BE2C (cell line): Measurements from ENCODE around the gene SGK1.

Experiments
- DNase-seq: peaks from one replicate; pipeline ENCODE4 v3.0.0-alpha.2; 2020
- H3K27me3 ChIP-seq: fragments of 250-450 bp; sonication (Bioruptor Pico); 2 replicates; pipeline ENCODE4 v1.5.1; 2020; ENCODE audit warnings: mild to moderate bottlenecking
- H3K36me3 ChIP-seq: fragments of 250-450 bp; sonication (Bioruptor Pico); 2 replicates; pipeline ENCODE4 v1.5.1; 2020; ENCODE audit warnings: mild to moderate bottlenecking
- H3K4me1 ChIP-seq: fragments of 250-450 bp; sonication (Bioruptor Pico); 2 replicates; pipeline ENCODE4 v1.5.1; 2020
- H3K4me3 ChIP-seq: 2 replicates; pipeline ENCODE4 v1.5.1; 2011; ENCODE audit warnings: low read depth, low read length
- H3K9me3 ChIP-seq: fragments of 250-450 bp; sonication (Bioruptor Pico); 2 replicates; pipeline ENCODE4 v1.5.1; 2020
- CTCF ChIP-seq: IDR thresholded peaks from 2 replicates; pipeline ENCODE4 v1.5.1; 2012; ENCODE audit warnings: mild to moderate bottlenecking, low read depth, low read length

Gene SGK1

DNA sequence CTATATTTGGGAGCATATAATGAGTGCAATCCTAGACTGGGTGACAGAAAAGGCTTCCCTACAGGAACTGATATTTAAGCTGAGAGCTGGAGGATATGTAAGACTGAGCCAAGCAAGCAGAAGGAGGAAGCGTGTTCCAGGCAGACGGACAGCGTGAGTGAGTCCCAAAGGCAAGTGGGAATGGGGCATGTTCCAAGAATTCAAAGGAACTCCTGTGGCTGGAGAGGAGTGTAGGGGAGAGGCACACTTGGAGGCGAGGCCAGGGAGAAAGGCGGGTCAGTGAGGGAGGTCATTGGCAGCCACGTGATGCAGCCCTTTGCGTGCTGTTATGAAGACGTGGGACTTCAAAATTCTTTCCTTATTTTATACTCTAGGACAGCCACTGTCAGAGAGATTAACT is 27.9 kb upstream of the SGK1 start:
- no peaks in the 10 kb centered on the region for H3K27me3 ChIP-seq
- no peak for TF ChIP-seq CTCF
- H3K4me1 ChIP-seq = no peaks in the 10 kb centered on the region
- no peaks in the 10 kb centered on the region for H3K9me3 ChIP-seq
- H3K4me3 ChIP-seq = no peak overlapping the region
- no peaks in the 10 kb centered on the region for H3K36me3 ChIP-seq
- DNase-seq = no peak

GRCh38 chr6:134343066-134343465 is 25.2 kb upstream of the SGK1 start:
- no peak overlapping the region for H3K4me3 ChIP-seq
- TF ChIP-seq CTCF = no peak
- H3K36me3 ChIP-seq = no peaks in the 10 kb centered on the region
- no peaks in the 10 kb centered on the region for H3K9me3 ChIP-seq
- no peaks in the 10 kb centered on the region for H3K27me3 ChIP-seq
- no peak for DNase-seq
- H3K4me1 ChIP-seq = no peaks in the 10 kb centered on the region

- Histone ChIP-seq H3K9me3 (no peaks in the 10 kb centered on the region), H3K36me3 (no peaks in the 10 kb centered on the region), H3K4me3 (no peak overlapping the region), H3K27me3 (no peaks in the 10 kb centered on the region), H3K4me1 (no peaks in the 10 kb centered on the region)
- TF ChIP-seq CTCF = no peak
- no peak for DNase-seq
Measured at GRCh38 chr6:134341999-134342567, 24.2 kb upstream of the SGK1 start.

DNA sequence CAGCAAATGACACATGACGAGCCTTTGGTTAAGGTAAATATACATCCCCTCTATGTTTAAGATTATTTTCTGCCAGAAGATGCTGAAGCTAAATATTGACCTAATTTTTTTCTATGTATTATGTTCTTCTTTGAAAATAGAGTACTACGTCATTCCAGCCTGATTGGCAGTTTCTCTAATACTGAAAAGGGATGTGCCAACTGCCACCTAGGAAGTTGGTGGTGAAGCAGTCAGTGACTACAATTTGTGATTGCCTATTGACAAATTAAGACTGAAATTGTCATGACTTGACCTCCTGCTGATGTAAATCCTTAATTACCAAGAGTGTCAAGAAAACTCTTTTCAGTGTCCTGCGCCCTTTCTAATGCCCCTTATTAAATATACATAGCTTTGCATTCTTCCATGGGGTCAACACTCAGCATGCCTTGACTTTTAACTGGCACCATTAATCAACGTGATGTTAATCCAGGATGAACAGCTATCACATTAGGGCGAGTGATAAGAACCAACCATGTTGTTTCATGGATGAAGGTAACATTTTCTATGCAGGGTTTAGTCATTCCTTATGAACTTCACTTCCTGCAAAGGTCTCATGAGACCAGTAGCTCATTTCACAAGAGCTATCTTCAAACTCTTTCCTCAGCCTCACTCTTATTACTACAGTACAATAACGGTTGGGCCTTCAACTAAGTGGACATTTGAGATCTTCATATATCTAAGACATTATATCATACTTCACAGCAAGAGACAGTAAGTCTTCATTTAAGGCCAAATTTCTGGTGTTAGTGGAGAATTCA is 22.5 kb upstream of the SGK1 start:
- TF ChIP-seq CTCF = no peak
- Histone ChIP-seq H3K4me3 (no peak overlapping the region), H3K36me3 (no peaks in the 10 kb centered on the region), H3K9me3 (no peaks in the 10 kb centered on the region), H3K27me3 (no peaks in the 10 kb centered on the region), H3K4me1 (no peaks in the 10 kb centered on the region)
- DNase-seq = no peak

GRCh38 chr6:134339216-134339615 is 21.3 kb upstream of the SGK1 start:
- DNase-seq = no peak
- no peaks in the 10 kb centered on the region for H3K36me3 ChIP-seq
- no peaks in the 10 kb centered on the region for H3K9me3 ChIP-seq
- no peaks in the 10 kb centered on the region for H3K4me1 ChIP-seq
- H3K27me3 ChIP-seq = no peaks in the 10 kb centered on the region
- TF ChIP-seq CTCF = no peak
- H3K4me3 ChIP-seq = no peak overlapping the region

GRCh38 chr6:134331256-134331655 is 13.3 kb upstream of the SGK1 start:
- Histone ChIP-seq H3K27me3 (no peaks in the 10 kb centered on the region), H3K4me1 (no peaks in the 10 kb centered on the region; the same call in 1 of the 2 replicates), H3K9me3 (no peaks in the 10 kb centered on the region), H3K4me3 (no peak overlapping the region), H3K36me3 (no peaks in the 10 kb centered on the region)
- DNase-seq = no peak
- no peak for TF ChIP-seq CTCF
